ENCODE data around the gene NAA60.

Gene NAA60

DNA sequence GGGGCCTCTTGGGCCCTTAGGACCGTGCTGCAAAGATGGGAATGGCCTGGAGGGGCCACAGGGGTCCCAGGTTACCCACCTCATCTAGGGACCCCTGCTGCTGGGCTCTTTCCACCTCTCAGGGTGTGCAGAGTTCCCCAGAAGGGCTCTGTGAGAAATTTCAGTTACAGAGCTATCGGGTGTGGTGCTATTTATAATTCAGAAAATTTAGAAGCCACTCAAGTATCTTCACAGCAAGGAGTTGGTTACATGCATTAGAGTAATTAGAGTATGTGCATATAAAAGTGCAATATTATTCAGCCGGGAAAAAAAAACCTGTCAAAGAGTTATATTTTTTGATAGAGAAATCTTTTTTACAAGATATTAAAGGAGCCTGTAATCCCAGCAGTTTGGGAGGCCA lies 32.9 kb downstream of the NAA60 start:
- no peak overlapping the region for H3K4me3 ChIP-seq (ENCODE audit: low read depth, low read length)
- DNase-seq (ENCODE audit: low read depth), result no peak
- TF ChIP-seq CTCF (IDR thresholded peaks at IDR 0.05; ENCODE audit: low read depth, low read length, missing control alignments), result no peak

- no peak for TF ChIP-seq CTCF (IDR thresholded peaks at IDR 0.05; ENCODE audit: low read depth, low read length, missing control alignments)
- no peak overlapping the region for H3K4me3 ChIP-seq (ENCODE audit: low read depth, low read length)
- DNase-seq (ENCODE audit: low read depth), result no peak
Measured at GRCh38 chr16:3478242-3478925, 34.9 kb downstream of the NAA60 start.

DNA sequence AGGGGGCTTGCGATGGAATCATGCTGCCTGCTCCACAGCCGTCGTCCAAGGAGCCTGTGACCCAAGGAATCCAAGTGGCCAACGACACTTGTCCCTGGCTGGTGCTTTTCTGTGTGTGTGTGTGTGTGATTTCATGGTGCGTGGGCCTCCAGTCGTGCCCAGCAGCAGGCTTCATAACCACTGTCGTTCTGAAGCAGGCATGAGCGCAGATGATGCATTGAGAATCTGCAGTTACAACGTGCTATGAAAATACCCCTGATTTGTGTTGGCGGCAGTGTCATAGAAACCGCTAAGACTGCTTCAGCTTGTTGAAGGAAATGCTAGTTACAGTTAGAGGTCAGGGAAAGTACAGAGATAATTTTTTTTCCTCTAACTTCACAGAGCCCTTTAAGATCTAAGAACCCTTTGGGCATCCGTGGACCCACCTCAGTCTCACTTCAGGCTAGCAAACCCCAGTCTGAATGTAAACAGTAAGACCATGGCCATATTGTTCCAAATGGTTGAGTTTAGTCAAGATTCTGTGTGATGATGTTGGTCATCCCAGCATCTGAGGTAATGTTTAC lies 36.3 kb downstream of the NAA60 start:
- no peak for TF ChIP-seq CTCF (IDR thresholded peaks at IDR 0.05; ENCODE audit: low read depth, low read length, missing control alignments)
- no peak for DNase-seq (ENCODE audit: low read depth)
- no peak overlapping the region for H3K4me3 ChIP-seq (ENCODE audit: low read depth, low read length)

DNA sequence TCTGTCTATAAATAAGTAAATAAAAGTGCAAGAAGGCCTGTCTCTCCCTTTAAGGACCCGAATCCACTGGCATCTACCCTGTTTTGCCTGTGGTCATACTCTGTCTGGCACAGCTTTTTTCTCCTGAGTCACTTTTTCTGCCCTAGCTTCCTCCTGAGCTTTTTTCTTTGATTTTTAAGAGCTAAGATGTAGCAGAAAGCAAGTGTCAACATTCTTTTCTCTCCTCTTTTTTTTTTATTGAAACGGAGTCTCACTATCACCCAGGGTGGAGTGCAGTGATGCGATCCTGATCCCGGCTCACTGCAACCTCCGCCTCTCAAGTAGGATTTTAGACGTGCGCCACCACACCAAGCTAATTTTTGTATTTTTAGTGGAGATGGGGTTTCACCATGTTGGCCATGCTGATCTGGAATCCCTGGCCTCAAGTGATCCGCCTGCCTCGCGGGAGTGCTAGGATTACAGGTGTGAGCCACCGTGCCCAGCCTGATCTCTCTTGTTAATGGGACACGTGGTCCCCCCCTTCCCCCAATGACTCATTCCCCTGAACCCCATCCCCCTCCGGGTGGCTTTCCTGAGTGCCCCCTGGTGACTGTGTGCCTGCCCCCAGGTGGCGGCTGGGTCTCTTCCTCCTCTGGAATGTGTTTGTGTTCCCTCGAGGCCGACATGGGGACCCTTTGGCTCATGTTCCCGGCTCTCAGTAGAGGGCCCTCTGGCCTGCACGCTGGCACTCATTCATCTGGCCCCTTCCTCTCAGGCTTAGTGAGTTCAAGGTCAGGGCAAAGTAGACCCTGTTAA lies 37.6 kb downstream of the NAA60 start:
- DNase-seq (ENCODE audit: low read depth), result no peak
- H3K4me3 ChIP-seq (ENCODE audit: low read depth, low read length), result no peak overlapping the region
- TF ChIP-seq CTCF (IDR thresholded peaks at IDR 0.05; ENCODE audit: low read depth, low read length, missing control alignments), result no peak

GRCh38 chr16:3481696-3482658 lies 38.5 kb downstream of the NAA60 start:
- no peak overlapping the region for H3K4me3 ChIP-seq (ENCODE audit: low read depth, low read length)
- TF ChIP-seq CTCF (IDR thresholded peaks at IDR 0.05; ENCODE audit: low read depth, low read length, missing control alignments), result no peak
- no peak for DNase-seq (ENCODE audit: low read depth)

DNA sequence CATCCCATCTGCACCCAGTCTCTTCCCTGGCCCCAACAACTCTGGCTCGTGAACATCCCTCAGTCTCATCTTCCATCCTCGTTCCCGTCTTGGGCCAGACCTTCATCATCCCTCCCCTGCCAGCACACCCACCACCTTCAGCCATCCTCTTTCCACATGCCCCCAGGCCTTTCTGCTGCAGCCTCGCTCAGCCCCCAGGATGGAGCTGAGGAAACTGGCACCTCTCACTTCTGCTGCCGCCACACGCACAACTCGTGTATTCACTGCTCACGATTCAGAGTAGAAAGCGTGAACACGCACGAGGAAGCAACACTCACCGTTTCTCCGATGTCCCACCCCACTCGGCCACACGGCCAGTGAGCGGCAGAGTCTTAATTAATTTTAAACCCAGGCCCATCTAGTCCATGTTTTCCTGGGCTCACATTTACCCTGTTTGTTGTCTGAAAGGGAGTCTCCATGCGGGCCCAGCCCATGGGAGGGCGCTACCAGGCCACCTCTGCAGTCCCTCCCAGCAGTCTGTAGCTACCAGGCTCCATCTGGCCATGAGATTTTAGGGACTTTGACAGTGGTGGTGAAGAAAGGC lies 39.3 kb downstream of the NAA60 start:
- DNase-seq (ENCODE audit: low read depth), result no peak

More for the DNA sequence above, 39.3 kb downstream of the NAA60 start:
- no peak for TF ChIP-seq CTCF (IDR thresholded peaks at IDR 0.05; ENCODE audit: low read depth, low read length, missing control alignments)
- no peak overlapping the region for H3K4me3 ChIP-seq (ENCODE audit: low read depth, low read length)

Measured in GM12864 (cell line).